ENCODE data around the gene NIPBL.
"Not testable (repeated sequence)": the region's sequence is repeated elsewhere in the genome, so short reads cannot be mapped to it uniquely, and the experiment has no call there.

DNA sequence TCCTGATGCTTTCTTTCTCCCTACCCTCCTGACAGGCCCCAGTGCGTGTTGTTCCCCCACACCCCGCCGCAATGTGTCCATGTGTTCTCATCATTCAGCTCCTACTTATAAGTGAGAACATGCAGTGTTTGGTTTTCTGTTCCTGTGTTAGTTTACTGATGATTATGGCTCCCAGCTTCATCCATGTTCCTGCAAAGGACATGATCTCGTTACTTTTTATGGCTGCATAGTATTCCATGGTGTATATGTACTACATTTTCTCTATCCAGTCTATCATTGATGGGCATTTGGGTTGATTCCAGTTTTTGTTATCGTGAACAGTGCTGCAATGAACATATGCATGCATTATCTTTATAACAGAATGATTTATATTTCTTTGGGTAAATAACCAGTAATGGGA lies 222.7 kb downstream of the NIPBL start:
- TF ChIP-seq POLR2A (IDR thresholded peaks at IDR 0.05; ENCODE audit: borderline replicate concordance, extremely low read depth, insufficient read depth, insufficient read length); SRF (IDR thresholded peaks at IDR 0.05; ENCODE audit: low read depth); CBX3 (IDR thresholded peaks at IDR 0.05; ENCODE audit: low read depth); EZH2 (IDR thresholded peaks at IDR 0.05); YY1 (IDR thresholded peaks at IDR 0.05; ENCODE audit: extremely low read depth, insufficient replicate concordance, low read depth, low read length); TCF7L2 (IDR thresholded peaks at IDR 0.05; ENCODE audit: borderline replicate concordance, extremely low read depth, insufficient read depth, insufficient read length); POLR2AphosphoS5 (IDR thresholded peaks at IDR 0.05; ENCODE audit: low read depth, low read length); FOSL1 (IDR thresholded peaks at IDR 0.05; ENCODE audit: low read depth); RAD21 (IDR thresholded peaks at IDR 0.05; ENCODE audit: low read depth); EZH2phosphoT487 (IDR thresholded peaks at IDR 0.05; ENCODE audit: borderline replicate concordance); ELF1 (IDR thresholded peaks at IDR 0.05; ENCODE audit: borderline replicate concordance, low read depth): not testable (repeated sequence)
- TF ChIP-seq, protein P1, sequence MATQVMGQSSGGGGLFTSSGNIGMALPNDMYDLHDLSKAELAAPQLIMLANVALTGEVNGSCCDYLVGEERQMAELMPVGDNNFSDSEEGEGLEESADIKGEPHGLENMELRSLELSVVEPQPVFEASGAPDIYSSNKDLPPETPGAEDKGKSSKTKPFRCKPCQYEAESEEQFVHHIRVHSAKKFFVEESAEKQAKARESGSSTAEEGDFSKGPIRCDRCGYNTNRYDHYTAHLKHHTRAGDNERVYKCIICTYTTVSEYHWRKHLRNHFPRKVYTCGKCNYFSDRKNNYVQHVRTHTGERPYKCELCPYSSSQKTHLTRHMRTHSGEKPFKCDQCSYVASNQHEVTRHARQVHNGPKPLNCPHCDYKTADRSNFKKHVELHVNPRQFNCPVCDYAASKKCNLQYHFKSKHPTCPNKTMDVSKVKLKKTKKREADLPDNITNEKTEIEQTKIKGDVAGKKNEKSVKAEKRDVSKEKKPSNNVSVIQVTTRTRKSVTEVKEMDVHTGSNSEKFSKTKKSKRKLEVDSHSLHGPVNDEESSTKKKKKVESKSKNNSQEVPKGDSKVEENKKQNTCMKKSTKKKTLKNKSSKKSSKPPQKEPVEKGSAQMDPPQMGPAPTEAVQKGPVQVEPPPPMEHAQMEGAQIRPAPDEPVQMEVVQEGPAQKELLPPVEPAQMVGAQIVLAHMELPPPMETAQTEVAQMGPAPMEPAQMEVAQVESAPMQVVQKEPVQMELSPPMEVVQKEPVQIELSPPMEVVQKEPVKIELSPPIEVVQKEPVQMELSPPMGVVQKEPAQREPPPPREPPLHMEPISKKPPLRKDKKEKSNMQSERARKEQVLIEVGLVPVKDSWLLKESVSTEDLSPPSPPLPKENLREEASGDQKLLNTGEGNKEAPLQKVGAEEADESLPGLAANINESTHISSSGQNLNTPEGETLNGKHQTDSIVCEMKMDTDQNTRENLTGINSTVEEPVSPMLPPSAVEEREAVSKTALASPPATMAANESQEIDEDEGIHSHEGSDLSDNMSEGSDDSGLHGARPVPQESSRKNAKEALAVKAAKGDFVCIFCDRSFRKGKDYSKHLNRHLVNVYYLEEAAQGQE (IDR thresholded peaks at IDR 0.05; ENCODE audit: low read depth), result not testable (repeated sequence)
- TF ChIP-seq, protein P2, sequence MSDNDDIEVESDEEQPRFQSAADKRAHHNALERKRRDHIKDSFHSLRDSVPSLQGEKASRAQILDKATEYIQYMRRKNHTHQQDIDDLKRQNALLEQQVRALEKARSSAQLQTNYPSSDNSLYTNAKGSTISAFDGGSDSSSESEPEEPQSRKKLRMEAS (IDR thresholded peaks at IDR 0.05), result not testable (repeated sequence)
- TF ChIP-seq, protein P3, sequence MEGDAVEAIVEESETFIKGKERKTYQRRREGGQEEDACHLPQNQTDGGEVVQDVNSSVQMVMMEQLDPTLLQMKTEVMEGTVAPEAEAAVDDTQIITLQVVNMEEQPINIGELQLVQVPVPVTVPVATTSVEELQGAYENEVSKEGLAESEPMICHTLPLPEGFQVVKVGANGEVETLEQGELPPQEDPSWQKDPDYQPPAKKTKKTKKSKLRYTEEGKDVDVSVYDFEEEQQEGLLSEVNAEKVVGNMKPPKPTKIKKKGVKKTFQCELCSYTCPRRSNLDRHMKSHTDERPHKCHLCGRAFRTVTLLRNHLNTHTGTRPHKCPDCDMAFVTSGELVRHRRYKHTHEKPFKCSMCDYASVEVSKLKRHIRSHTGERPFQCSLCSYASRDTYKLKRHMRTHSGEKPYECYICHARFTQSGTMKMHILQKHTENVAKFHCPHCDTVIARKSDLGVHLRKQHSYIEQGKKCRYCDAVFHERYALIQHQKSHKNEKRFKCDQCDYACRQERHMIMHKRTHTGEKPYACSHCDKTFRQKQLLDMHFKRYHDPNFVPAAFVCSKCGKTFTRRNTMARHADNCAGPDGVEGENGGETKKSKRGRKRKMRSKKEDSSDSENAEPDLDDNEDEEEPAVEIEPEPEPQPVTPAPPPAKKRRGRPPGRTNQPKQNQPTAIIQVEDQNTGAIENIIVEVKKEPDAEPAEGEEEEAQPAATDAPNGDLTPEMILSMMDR (IDR thresholded peaks at IDR 0.05 in 2 of 3, conservative IDR thresholded peaks at IDR 0.05 in 1 of 3; ENCODE audit: borderline replicate concordance in 1 of 3, insufficient read depth in 1 of 3, low read depth in 2 of 3, low read length in 2 of 3), result not testable (repeated sequence)
